IPS-18a (cell line): ENCODE data around the gene RHOD.

Experiments
- H3K27ac ChIP-seq: one replicate; pipeline ENCODE4 v1.5.1; 2013; ENCODE audit warnings: low read length
- H3K27me3 ChIP-seq: one replicate; pipeline ENCODE4 v1.6.1; 2013; ENCODE audit warnings: mild to moderate bottlenecking, low read length; ENCODE audit not compliant: control insufficient read depth, insufficient read depth
- H3K36me3 ChIP-seq: one replicate; pipeline ENCODE4 v1.6.1; 2013; ENCODE audit warnings: low read depth, low read length; ENCODE audit not compliant: control insufficient read depth
- H3K4me1 ChIP-seq: one replicate; pipeline ENCODE4 v1.6.1; 2013; ENCODE audit warnings: low read depth, low read length; ENCODE audit not compliant: control insufficient read depth
- H3K4me3 ChIP-seq: one replicate; pipeline ENCODE4 v1.5.1; 2013; ENCODE audit warnings: low read length
- H3K9ac ChIP-seq: one replicate; pipeline ENCODE4 v1.6.1; 2013; ENCODE audit warnings: mild to moderate bottlenecking, low read length, moderate library complexity
- H3K9me3 ChIP-seq: one replicate; pipeline ENCODE4 v1.6.1; 2013; ENCODE audit warnings: low read depth, low read length; ENCODE audit not compliant: control insufficient read depth

The RHOD gene

GRCh38 chr11:67033661-67034166 is 22.9 kb upstream of the RHOD start:
- no peak overlapping the region for H3K27ac ChIP-seq
- H3K4me3 ChIP-seq = no peak overlapping the region
- no peaks in the 10 kb centered on the region for H3K9me3 ChIP-seq
- no peaks in the 10 kb centered on the region for H3K36me3 ChIP-seq
- H3K9ac ChIP-seq = no peak overlapping the region
- H3K27me3 ChIP-seq = no peaks in the 10 kb centered on the region
- no peaks in the 10 kb centered on the region for H3K4me1 ChIP-seq

GRCh38 chr11:67034350-67034749 is 22.3 kb upstream of the RHOD start:
- Histone ChIP-seq H3K27ac (no peak overlapping the region), H3K9ac (no peak overlapping the region), H3K4me1 (no peaks in the 10 kb centered on the region)

GRCh38 chr11:67040147-67040546 is 16.5 kb upstream of the RHOD start:
- H3K4me1 ChIP-seq = no peaks in the 10 kb centered on the region
- H3K27me3 ChIP-seq = no peaks in the 10 kb centered on the region
- H3K36me3 ChIP-seq = no peaks in the 10 kb centered on the region
- no peak overlapping the region for H3K4me3 ChIP-seq
- no peak overlapping the region for H3K9ac ChIP-seq
- no peaks in the 10 kb centered on the region for H3K9me3 ChIP-seq
- no peak overlapping the region for H3K27ac ChIP-seq

More at GRCh38 chr11:67034350-67034749, 22.3 kb upstream of the RHOD start:
- H3K36me3 ChIP-seq = no peaks in the 10 kb centered on the region
- no peaks in the 10 kb centered on the region for H3K27me3 ChIP-seq
- H3K4me3 ChIP-seq = no peak overlapping the region
- no peaks in the 10 kb centered on the region for H3K9me3 ChIP-seq

GRCh38 chr11:67041602-67042001 is 15.0 kb upstream of the RHOD start:
- H3K4me1 ChIP-seq = no peaks in the 10 kb centered on the region
- H3K36me3 ChIP-seq = no peaks in the 10 kb centered on the region
- H3K9ac ChIP-seq = no peak overlapping the region
- H3K4me3 ChIP-seq = no peak overlapping the region
- H3K27ac ChIP-seq = no peak overlapping the region
- H3K9me3 ChIP-seq = no peaks in the 10 kb centered on the region
- no peaks in the 10 kb centered on the region for H3K27me3 ChIP-seq

- Histone ChIP-seq H3K4me1 (no peaks in the 10 kb centered on the region), H3K27ac (no peak overlapping the region), H3K4me3 (no peak overlapping the region), H3K27me3 (no peaks in the 10 kb centered on the region), H3K36me3 (no peaks in the 10 kb centered on the region), H3K9ac (no peak overlapping the region), H3K9me3 (no peaks in the 10 kb centered on the region)
These were observed 12.9 kb upstream of the RHOD start for GRCh38 chr11:67043572-67044349.

GRCh38 chr11:67044496-67044895 is 12.2 kb upstream of the RHOD start:
- H3K9ac ChIP-seq = no peak overlapping the region
- no peaks in the 10 kb centered on the region for H3K27me3 ChIP-seq
- H3K4me3 ChIP-seq = no peak overlapping the region
- H3K36me3 ChIP-seq = no peaks in the 10 kb centered on the region
- H3K4me1 ChIP-seq = no peaks in the 10 kb centered on the region
- no peaks in the 10 kb centered on the region for H3K9me3 ChIP-seq
- no peak overlapping the region for H3K27ac ChIP-seq

- Histone ChIP-seq H3K4me3 (no peak overlapping the region), H3K36me3 (no peaks in the 10 kb centered on the region), H3K4me1 (no peaks in the 10 kb centered on the region), H3K9me3 (no peaks in the 10 kb centered on the region), H3K27ac (no peak overlapping the region), H3K27me3 (no peaks in the 10 kb centered on the region), H3K9ac (no peak overlapping the region)
These were observed 11.3 kb upstream of the RHOD start for GRCh38 chr11:67045314-67045713.

- no peaks in the 10 kb centered on the region for H3K4me1 ChIP-seq
These were observed 8.0 kb upstream of the RHOD start for GRCh38 chr11:67048515-67049130.

GRCh38 chr11:67050139-67050538 is 6.5 kb upstream of the RHOD start:
- H3K4me3 ChIP-seq = no peak overlapping the region
- no peak overlapping the region for H3K27ac ChIP-seq
- no peaks in the 10 kb centered on the region for H3K9me3 ChIP-seq
- no peak overlapping the region for H3K9ac ChIP-seq
- no peaks in the 10 kb centered on the region for H3K36me3 ChIP-seq
- no peaks in the 10 kb centered on the region for H3K27me3 ChIP-seq
- peaks cover 5% of the 10 kb centered on the region for H3K4me1 ChIP-seq

More at GRCh38 chr11:67048515-67049130, 8.0 kb upstream of the RHOD start:
- Histone ChIP-seq H3K9me3 (no peaks in the 10 kb centered on the region), H3K27ac (no peak overlapping the region), H3K9ac (no peak overlapping the region), H3K27me3 (no peaks in the 10 kb centered on the region), H3K36me3 (no peaks in the 10 kb centered on the region), H3K4me3 (no peak overlapping the region)

- no peak overlapping the region for H3K9ac ChIP-seq
- H3K4me3 ChIP-seq = no peak overlapping the region
- no peaks in the 10 kb centered on the region for H3K9me3 ChIP-seq
- no peaks in the 10 kb centered on the region for H3K27me3 ChIP-seq
- no peak overlapping the region for H3K27ac ChIP-seq
- H3K36me3 ChIP-seq = no peaks in the 10 kb centered on the region
- H3K4me1 ChIP-seq = peaks cover 13% of the 10 kb centered on the region
These were observed 5.3 kb upstream of the RHOD start for GRCh38 chr11:67051180-67051893.

GRCh38 chr11:67051945-67052488 is 4.6 kb upstream of the RHOD start:
- no peaks in the 10 kb centered on the region for H3K9me3 ChIP-seq
- H3K4me1 ChIP-seq = peaks cover 15% of the 10 kb centered on the region
- no peak overlapping the region for H3K9ac ChIP-seq
- peaks cover 2% of the 10 kb centered on the region for H3K27me3 ChIP-seq
- H3K27ac ChIP-seq = no peak overlapping the region
- no peaks in the 10 kb centered on the region for H3K36me3 ChIP-seq
- no peak overlapping the region for H3K4me3 ChIP-seq
